HG03280 (cell line): Measurements from ENCODE around the gene PGBD2.
"Not testable (repeated sequence)": the region's sequence is repeated elsewhere in the genome, so short reads cannot be mapped to it uniquely, and the experiment has no call there.

Experiments
- ATAC-seq: cut with Tn5 transposase; IDR thresholded peaks from one replicate; pipeline ENCODE4 v1.9.1; 2021; ENCODE audit warnings: mild to moderate bottlenecking, moderate library complexity; ENCODE audit not compliant: unreplicated experiment

The PGBD2 gene

GRCh38 chr1:248886237-248886895 is 19.7 kb upstream of the PGBD2 start:
- ATAC-seq, result no peak

GRCh38 chr1:248889914-248890243 is 16.2 kb upstream of the PGBD2 start:
- ATAC-seq, result not testable (repeated sequence)

GRCh38 chr1:248890549-248891498 is 15.2 kb upstream of the PGBD2 start:
- no peak for ATAC-seq

- ATAC-seq, result no peak
Observed at GRCh38 chr1:248891758-248892157, 14.3 kb upstream of the PGBD2 start.

- ATAC-seq, result no peak
Observed at GRCh38 chr1:248892590-248892989, 13.4 kb upstream of the PGBD2 start.

- no peak for ATAC-seq
Observed at GRCh38 chr1:248894837-248895236, 11.2 kb upstream of the PGBD2 start.

GRCh38 chr1:248897412-248898337 is 8.4 kb upstream of the PGBD2 start:
- ATAC-seq, result no peak

GRCh38 chr1:248900637-248901036 is 5.4 kb upstream of the PGBD2 start:
- ATAC-seq, result no peak

GRCh38 chr1:248901578-248901977 is 4.5 kb upstream of the PGBD2 start:
- no peak for ATAC-seq

GRCh38 chr1:248904437-248905216 is 1.4 kb upstream of the PGBD2 start:
- ATAC-seq, result no peak

GRCh38 chr1:248905662-248906008 is 400 bp upstream of the PGBD2 start:
- ATAC-seq, result no peak

- ATAC-seq, result peak; percentile 16
Observed at GRCh38 chr1:248906753-248907661, 972 bp downstream of the PGBD2 start.

GRCh38 chr1:248910761-248911160 is 4.7 kb downstream of the PGBD2 start:
- ATAC-seq, result no peak

- no peak for ATAC-seq
Observed at GRCh38 chr1:248913933-248914332, 7.9 kb downstream of the PGBD2 start.

GRCh38 chr1:248914796-248915381 is 8.9 kb downstream of the PGBD2 start:
- ATAC-seq, result no peak

GRCh38 chr1:248918131-248918530 is 12.1 kb downstream of the PGBD2 start:
- no peak for ATAC-seq

- no peak for ATAC-seq
Observed at GRCh38 chr1:248923352-248924338, 17.6 kb downstream of the PGBD2 start.
